ENCODE data around the gene ANKRD65.

Gene ANKRD65

GRCh38 chr1:1441002-1441888 lies 20.2 kb upstream of the ANKRD65 start:
- DNase-seq (ENCODE audit: low spot score) = peak; percentile 92

DNA sequence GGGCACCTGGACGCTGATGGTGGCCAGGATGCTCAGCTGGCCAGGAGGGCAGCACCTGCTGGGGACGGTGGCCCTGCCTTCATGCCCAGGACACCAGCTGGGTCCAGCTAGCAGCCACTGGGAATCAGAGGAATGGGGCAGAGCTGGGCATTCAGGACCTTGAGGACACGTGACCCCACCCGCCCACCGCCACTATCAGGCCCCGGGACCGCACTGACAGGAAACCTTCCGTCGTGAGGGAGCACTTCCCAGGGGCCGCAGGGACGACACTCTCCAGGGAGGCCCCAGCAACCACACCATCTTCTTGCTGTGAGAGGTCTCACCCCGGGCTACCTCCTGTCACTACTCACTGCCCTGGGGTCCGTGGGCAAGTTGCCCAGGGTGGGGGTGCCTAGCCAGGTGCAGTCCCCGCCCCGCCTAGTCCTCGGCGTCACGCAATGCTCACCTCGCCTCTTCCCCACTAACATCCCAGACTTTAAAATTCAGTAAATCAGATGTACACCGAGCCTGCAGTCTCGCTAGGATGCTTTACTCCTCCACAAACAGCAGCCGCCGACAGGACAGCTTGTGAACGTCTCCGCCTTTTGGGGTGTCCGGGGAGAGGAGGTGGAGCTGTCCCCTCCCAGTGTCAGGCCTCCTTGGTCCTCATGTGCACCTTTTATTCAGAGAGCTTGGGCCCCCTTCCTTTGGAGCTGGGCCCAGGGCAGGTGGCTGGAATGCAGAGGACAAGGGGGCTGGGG lies 19.4 kb upstream of the ANKRD65 start:
- no peak for DNase-seq (ENCODE audit: low spot score)

GRCh38 chr1:1439546-1440261 lies 18.6 kb upstream of the ANKRD65 start:
- DNase-seq (ENCODE audit: low spot score) = no peak

DNA sequence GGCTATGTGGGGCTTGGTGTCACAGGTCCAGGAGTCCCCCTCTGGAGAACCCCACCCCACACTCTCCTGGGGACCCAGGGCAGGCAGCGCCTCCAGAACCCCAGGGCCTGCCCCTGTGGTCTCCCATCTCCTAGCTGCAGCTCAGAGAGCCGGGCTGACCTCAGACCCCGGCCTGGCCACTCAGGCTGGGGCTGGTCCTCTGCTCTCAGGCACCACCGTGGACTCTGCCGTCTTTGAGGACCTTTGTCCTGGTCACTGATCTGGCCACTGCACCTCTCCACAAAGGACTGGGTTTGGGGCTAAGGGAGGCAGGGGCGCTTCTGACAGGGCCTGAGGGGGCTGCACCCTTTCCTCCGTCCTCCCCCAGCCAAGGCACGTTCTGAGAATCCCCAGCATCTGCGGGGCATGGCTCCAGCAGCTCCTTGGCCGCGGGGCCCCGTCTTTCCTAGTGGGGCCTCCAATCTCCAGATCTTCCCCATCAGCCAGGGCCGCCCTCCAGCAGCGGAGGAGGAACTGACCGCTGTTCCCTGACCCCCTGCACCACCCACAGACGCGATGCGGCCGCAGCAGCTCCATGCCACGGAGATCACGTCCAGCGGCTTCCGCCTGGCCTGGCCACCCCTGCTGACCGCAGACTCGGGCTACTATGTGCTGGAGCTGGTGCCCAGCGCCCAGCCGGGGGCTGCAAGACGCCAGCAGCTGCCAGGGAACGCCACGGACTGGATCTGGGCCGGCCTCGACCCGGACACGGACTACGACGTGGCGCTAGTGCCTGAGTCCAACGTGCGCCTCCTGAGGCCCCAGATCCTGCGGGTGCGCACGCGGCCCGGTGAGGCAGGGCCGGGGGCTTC lies 17.7 kb upstream of the ANKRD65 start:
- no peak for DNase-seq (ENCODE audit: low spot score)

GRCh38 chr1:1437904-1438376 lies 16.9 kb upstream of the ANKRD65 start:
- no peak for DNase-seq (ENCODE audit: low spot score)

DNA sequence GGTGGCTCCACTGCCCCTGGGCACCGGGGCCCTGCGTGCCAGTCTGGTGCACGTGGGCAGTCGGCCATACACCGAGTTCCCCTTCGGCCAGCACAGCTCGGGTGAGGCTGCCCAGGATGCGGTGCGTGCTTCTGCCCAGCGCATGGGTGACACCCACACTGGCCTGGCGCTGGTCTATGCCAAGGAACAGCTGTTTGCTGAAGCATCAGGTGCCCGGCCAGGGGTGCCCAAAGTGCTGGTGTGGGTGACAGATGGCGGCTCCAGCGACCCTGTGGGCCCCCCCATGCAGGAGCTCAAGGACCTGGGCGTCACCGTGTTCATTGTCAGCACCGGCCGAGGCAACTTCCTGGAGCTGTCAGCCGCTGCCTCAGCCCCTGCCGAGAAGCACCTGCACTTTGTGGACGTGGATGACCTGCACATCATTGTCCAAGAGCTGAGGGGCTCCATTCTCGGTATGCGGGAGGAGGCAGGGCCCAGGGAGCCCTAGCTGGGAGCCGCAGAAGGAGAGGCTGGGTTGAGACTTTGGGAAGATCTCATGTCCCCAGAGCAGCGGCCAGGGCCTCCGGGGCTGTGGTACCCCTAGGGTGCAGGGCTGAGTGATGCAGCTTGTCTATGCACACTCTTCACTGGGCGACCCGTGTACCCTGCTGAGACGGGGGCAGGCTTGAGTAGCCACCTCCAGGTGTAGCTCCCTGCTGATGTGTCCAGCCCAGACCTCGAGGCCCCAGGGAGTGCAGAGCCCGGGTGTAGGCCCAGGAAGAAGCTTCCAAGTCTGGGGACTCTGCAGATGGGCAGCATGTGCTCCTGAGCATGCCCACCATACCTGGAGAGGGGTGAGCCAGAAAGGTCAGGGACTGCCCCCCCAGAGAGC lies 16.2 kb upstream of the ANKRD65 start:
- no peak for DNase-seq (ENCODE audit: low spot score)

DNA sequence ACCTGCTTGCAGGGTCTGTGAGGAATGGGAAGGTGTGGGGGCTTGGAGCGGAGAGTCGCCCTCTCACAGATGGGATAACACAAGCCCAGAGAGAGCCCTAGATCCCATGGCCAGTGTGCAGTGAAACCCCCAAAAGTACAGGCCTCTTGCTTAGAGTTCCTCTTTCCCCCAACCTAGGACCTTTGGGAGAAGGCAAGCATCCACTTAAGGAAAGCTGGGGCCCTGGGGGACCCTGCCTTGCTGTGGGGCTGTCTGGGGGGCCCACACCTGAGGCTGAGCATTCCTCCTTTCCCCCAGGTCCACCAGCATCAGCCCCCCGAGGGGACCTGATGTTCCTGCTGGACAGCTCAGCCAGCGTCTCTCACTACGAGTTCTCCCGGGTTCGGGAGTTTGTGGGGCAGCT lies 15.6 kb upstream of the ANKRD65 start:
- no peak for DNase-seq (ENCODE audit: low spot score)

GRCh38 chr1:1435911-1436629 lies 15.0 kb upstream of the ANKRD65 start:
- peak; percentile 10 for DNase-seq (ENCODE audit: low spot score)

DNA sequence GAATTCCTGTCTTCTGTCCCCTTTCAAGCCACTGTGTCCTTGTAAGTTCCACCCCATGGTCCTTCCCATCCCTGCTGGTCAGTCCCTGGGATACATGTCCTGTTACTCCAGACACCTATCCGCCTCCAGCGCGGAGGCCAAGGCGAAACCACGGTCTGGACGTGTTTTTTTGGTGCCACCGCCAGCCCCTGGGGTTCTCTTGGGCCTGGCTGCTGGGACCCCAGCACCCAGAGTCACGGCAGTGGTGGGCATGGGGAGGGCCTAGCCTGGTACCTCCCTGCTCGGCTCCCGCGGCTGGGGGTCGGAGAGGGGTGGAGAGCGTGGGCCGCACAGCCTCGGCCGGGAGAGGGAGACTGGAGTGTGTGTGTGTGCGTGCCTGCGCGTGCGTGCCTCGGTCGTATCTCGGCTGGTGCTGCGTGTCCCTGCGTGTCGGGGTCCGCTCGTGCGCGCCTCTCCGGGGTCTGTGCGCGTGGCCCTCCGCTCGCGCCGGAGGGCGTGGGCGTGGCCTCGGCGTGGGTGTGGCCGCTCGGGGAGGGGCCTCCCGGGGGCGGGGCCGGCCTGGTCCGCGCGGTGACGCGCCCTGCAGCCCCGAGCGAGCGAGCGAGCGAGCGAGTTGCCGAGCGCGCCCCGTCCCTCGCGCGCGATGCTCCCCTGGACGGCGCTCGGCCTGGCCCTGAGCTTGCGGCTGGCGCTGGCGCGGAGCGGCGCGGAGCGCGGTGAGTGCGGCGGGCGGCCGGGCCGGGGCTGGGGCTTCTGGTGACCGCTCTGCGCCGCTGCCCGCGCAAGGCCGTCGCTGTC lies 14.2 kb upstream of the ANKRD65 start, which contains the start of gene VWA1:
Gene VWA1 (plus strand): TSS at position 585 of the 798 bp plus-strand sequence. CDS start 59 bp downstream, at position 644.
- peak; percentile 95 for DNase-seq (ENCODE audit: low spot score)

- DNase-seq (ENCODE audit: low spot score) = no peak
Measured at GRCh38 chr1:1434824-1435105, 13.7 kb upstream of the ANKRD65 start.

DNA sequence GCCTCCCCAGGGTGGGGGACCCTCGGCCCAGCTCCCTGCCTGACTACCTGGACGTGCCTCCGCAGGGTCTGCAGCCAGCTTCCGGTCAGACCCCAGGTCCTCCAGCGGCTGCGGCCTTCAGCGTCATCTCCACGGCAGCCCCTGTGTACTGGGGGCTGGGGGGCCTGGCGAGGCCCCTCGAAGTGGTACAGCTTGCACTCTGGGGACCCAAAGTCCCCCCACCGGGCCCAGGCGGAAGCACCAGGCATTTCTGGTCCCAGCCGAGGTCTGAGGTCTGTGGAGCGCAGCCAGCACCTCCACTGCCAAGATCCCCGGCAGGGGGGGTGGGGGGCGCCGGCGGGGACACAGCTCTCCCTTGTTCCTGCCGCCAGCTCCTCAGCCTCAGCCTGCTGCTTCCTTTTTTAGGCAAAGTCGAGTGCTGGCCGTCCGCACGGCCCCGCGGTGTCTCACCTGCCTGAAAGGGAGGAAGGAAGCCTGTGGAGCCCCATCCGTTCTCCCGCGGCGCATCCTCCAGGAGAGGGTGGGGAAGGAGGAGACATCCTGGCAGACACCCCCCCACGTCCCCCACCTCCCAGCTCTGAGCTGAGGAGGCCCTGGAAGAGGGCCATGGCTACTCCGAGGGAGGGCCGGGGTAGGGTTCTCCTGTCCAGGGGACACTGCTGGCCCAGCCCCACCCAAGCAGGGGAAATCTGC lies 13.2 kb upstream of the ANKRD65 start:
- DNase-seq (ENCODE audit: low spot score) = peak; percentile 69

- DNase-seq (ENCODE audit: low spot score) = peak; percentile 35
Measured at GRCh38 chr1:1433804-1434130, 12.7 kb upstream of the ANKRD65 start.

DNA sequence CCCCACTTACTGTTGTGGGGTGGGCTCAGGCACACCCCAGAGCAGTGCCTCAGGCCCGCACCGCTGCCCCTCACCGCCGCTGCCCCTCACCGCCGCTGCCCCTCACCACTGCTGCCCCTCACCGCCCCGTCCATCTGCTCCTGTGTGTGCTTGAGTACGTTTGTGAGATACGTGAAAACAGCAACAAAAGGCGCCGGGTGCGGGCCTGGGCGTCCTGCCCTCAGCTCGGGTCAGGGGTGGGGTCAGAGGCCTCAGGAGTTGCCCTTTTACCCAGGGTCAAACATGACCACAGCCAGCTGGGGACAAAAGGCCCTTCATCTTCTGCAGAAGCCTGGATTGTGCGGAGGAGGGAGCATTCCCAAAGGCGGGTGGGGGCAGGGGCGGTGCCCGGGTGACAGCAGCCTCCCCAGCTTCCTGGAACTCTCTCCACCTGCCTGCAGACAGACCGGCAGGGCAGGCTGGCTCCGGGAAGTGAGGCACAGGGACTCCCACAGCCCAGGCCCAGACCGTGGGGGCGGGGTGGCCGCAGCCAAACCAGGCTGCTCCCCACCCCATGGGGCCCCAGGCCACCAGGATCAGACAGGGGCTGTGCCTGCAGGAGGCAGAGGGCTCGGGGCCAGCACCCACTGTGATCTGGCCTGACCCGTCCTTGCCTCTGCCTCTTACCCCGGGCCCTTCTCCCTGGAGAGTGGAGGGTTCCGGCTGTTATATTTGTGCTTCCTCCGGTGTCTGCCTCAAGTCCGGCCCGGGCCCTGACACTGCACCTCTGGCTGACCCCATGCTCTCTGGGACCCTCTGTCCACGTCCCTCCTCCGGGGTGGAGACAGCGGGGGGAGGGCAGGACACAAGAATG lies 12.1 kb upstream of the ANKRD65 start:
- DNase-seq (ENCODE audit: low spot score) = peak; percentile 84

GRCh38 chr1:1432274-1432950 lies 11.3 kb upstream of the ANKRD65 start:
- peak; percentile 8 for DNase-seq (ENCODE audit: low spot score)

- peak; percentile 37 for DNase-seq (ENCODE audit: low spot score)
Measured at GRCh38 chr1:1431845-1432273, 10.8 kb upstream of the ANKRD65 start.

- peak; percentile 6 for DNase-seq (ENCODE audit: low spot score)
Measured at GRCh38 chr1:1430992-1431844, 10.1 kb upstream of the ANKRD65 start.

Data from iPS-NIHi11 (cell line).